Measurements from ENCODE around the gene SFPQ. TPM values are rescaled to one million over a fixed set of nuclear protein-coding genes. Genes with fewer than 3 reads are reported as not detected.

Gene SFPQ
- total and polyA plus RNA-seq, 2 donors (not counting 1 experiment from before 2014, with no cell fraction given): 192 to 411 TPM

- intact Hi-C loops (cut with micrococcal nuclease): no loop called here
- no peak overlapping the region for H3K9ac ChIP-seq (ENCODE audit: low read length)
- no peak overlapping the region for H3K27ac ChIP-seq (ENCODE audit: low read length in 2 of 2)
- no peaks in the 10 kb centered on the region for H3K27me3 ChIP-seq (replicated peaks in 1 of 4; ENCODE audit: control extremely low read depth in 1 of 4, control insufficient read depth in 3 of 4, insufficient read depth in 4 of 4, low read length in 3 of 4)
- H3K36me3 ChIP-seq (replicated peaks in 1 of 2; ENCODE audit: control extremely low read depth in 1 of 2, control insufficient read depth in 1 of 2, extremely low read depth in 1 of 2, insufficient read depth in 2 of 2, low read length in 1 of 2): no peaks in the 10 kb centered on the region
- no peak overlapping the region for H3K4me2 ChIP-seq (replicated peaks; ENCODE audit: low read depth, low read length, poor library complexity, severe bottlenecking)
- H3K4me3 ChIP-seq (ENCODE audit: control extremely low read depth in 1 of 5, extremely low read depth in 1 of 5, insufficient read depth in 1 of 5, low read depth in 2 of 5, low read length in 4 of 5): no peak overlapping the region
- peaks cover 5% of the 10 kb centered on the region for H3K27me3 Mint-ChIP-seq
- POLR2A ChIA-PET: interaction anchor here (0.6 kb wide), 1 partner anchor 38 kb away, joined by 3 read pairs; the partner anchor contains the start of gene SFPQ
- no peak overlapping the region for H2AFZ ChIP-seq (ENCODE audit: insufficient read depth, low read depth, low read length, poor library complexity, severe bottlenecking)
- H3K9me3 ChIP-seq (ENCODE audit: control extremely low read depth in 1 of 3, control insufficient read depth in 2 of 3, insufficient read depth in 1 of 3, low read length in 2 of 3): peaks cover 0 to 2% (median 0%) of the 10 kb centered on the region in 3 donors
- H3K4me3 Mint-ChIP-seq: no peak overlapping the region
- no peak overlapping the region for H3K27ac Mint-ChIP-seq
- no peaks in the 10 kb centered on the region for H3K4me1 ChIP-seq (ENCODE audit: control insufficient read depth in 2 of 2, insufficient read depth in 2 of 2, low read length in 2 of 2)
- TF ChIP-seq CTCF (IDR thresholded peaks at IDR 0.05) (no peak), EZH2 (IDR thresholded peaks at IDR 0.05; ENCODE audit: borderline replicate concordance, insufficient read depth, low read depth, low read length, poor library complexity, severe bottlenecking) (no peak)
- H3K4me1 Mint-ChIP-seq: no peaks in the 10 kb centered on the region
- H3K9me3 Mint-ChIP-seq (ENCODE audit: insufficient read depth): peaks cover 5% of the 10 kb centered on the region
- no peaks in the 10 kb centered on the region for H3K79me2 ChIP-seq (ENCODE audit: control insufficient read depth, insufficient read depth, low read length)
- H4K20me1 ChIP-seq (ENCODE audit: control insufficient read depth, insufficient read depth, low read length, poor library complexity, severe bottlenecking): no peaks in the 10 kb centered on the region
- no CpG with 5 or more reads among the region's 1 CpG for WGBS (ENCODE audit: insufficient coverage)
- no peak for DNase-seq
- CTCF ChIA-PET: no interaction called here
- no peak for ATAC-seq (ENCODE audit: low read depth)
These were observed 38.3 kb upstream of the SFPQ start for GRCh38 chr1:35231287-35231686.

GRCh38 chr1:35229587-35230360 is 36.8 kb upstream of the SFPQ start:
- POLR2A ChIA-PET: no interaction called here
- CTCF ChIA-PET: no interaction called here
- Histone ChIP-seq H3K36me3 (replicated peaks in 1 of 2; ENCODE audit: control extremely low read depth in 1 of 2, control insufficient read depth in 1 of 2, extremely low read depth in 1 of 2, insufficient read depth in 2 of 2, low read length in 1 of 2) (no peaks in the 10 kb centered on the region), H3K27ac (ENCODE audit: low read length in 2 of 2) (no peak overlapping the region), H2AFZ (ENCODE audit: insufficient read depth, low read depth, low read length, poor library complexity, severe bottlenecking) (no peak overlapping the region), H3K4me2 (replicated peaks; ENCODE audit: low read depth, low read length, poor library complexity, severe bottlenecking) (no peak overlapping the region), H3K27me3 (replicated peaks in 1 of 4; ENCODE audit: control extremely low read depth in 1 of 4, control insufficient read depth in 3 of 4, insufficient read depth in 4 of 4, low read length in 3 of 4) (no peaks in the 10 kb centered on the region), H3K79me2 (ENCODE audit: control insufficient read depth, insufficient read depth, low read length) (no peaks in the 10 kb centered on the region), H3K4me3 (ENCODE audit: control extremely low read depth in 1 of 5, extremely low read depth in 1 of 5, insufficient read depth in 1 of 5, low read depth in 2 of 5, low read length in 4 of 5) (no peak overlapping the region), H3K4me1 (ENCODE audit: control insufficient read depth in 2 of 2, insufficient read depth in 2 of 2, low read length in 2 of 2) (no peaks in the 10 kb centered on the region), H4K20me1 (ENCODE audit: control insufficient read depth, insufficient read depth, low read length, poor library complexity, severe bottlenecking) (no peaks in the 10 kb centered on the region), H3K9ac (ENCODE audit: low read length) (no peak overlapping the region), H3K9me3 (ENCODE audit: control extremely low read depth in 1 of 3, control insufficient read depth in 2 of 3, insufficient read depth in 1 of 3, low read length in 2 of 3) (peaks cover 0 to 2% (median 0%) of the 10 kb centered on the region in 3 donors)
- WGBS (ENCODE audit: insufficient coverage): no CpG with 5 or more reads among the region's 1 CpG
- no peaks in the 10 kb centered on the region for H3K4me1 Mint-ChIP-seq
- H3K9me3 Mint-ChIP-seq (ENCODE audit: insufficient read depth): peaks cover 5% of the 10 kb centered on the region
- DNase-seq: no peak
- peaks cover 5% of the 10 kb centered on the region for H3K27me3 Mint-ChIP-seq
- ATAC-seq (ENCODE audit: low read depth): no peak
- intact Hi-C loops (cut with micrococcal nuclease): no loop called here
- TF ChIP-seq EZH2 (IDR thresholded peaks at IDR 0.05; ENCODE audit: borderline replicate concordance, insufficient read depth, low read depth, low read length, poor library complexity, severe bottlenecking) (no peak), CTCF (IDR thresholded peaks at IDR 0.05) (no peak)
- H3K27ac Mint-ChIP-seq: no peak overlapping the region
- no peak overlapping the region for H3K4me3 Mint-ChIP-seq
